HG02759 (cell line): ENCODE results near the gene TMEM154.

Experiments
- ATAC-seq: cut with Tn5 transposase; IDR thresholded peaks from one replicate; pipeline ENCODE4 v1.9.1; 2021; ENCODE audit warnings: mild to moderate bottlenecking, moderate library complexity; ENCODE audit not compliant: unreplicated experiment

Gene TMEM154, protein sequence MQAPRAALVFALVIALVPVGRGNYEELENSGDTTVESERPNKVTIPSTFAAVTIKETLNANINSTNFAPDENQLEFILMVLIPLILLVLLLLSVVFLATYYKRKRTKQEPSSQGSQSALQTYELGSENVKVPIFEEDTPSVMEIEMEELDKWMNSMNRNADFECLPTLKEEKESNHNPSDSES

DNA sequence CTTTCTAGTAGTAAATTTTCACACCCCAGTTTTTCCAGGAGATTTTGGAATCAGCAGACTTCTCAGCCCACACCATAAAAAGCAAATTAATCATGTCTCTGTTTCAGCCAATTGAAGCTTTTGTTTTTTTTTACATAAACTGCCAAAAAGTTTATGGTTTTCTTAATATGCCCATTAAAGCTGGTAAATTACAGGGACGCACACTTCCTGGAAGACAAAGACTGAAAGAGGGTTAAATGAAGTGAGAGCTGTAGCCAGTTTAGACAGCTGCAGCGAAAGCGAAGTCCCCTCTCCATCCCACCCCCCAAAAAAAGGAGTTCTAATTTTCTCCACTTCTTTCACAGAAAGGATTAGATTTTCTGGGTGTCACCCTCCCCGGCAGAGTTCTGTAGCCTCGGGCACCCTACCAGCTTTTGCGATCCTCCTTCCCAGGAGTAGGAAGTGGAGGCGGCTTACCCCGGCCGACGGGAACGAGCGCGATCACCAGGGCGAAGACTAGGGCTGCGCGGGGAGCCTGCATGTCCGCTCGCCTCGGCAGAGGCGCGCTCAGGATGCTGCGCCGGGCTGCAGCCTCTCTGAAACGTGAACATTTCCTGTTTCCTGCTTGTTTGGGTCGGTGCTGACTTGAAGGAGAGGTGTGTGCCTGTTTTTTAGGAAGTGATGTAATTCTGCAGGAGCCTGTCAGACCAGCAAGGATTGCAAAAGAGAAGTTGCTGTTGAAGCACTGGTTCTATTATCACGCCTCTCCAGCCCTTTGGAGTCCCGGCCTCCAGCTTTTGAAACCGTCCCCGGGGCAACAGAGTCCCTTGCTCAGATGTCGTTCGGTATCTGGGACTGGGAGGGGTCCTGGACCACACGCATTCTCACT lies at the start of gene TMEM154:
TSS of gene TMEM154 (minus strand) at position 584 of the 868 bp plus-strand sequence. CDS start at position 520, 64 bp downstream.
- ATAC-seq = peak; percentile 76

DNA sequence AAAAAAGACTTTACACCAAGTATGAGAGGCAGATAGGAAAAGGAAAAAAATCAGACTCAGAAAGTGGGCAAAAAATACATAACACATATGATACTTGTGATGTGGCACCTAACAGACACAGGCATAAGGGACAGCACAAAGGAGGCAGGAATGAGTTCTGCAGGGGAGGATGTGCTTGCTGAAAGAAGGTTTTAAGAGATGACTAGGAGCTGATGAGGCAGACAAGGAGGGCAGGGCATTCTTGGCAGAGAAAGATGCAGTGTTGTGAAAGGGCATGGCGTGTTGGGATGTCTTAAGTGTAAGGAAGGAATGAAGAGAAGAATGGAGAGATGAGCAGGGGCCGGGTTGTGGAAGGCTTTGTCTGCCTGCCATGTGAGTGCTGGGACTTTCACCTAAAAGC lies 49.7 kb upstream of the TMEM154 start:
- no peak for ATAC-seq

DNA sequence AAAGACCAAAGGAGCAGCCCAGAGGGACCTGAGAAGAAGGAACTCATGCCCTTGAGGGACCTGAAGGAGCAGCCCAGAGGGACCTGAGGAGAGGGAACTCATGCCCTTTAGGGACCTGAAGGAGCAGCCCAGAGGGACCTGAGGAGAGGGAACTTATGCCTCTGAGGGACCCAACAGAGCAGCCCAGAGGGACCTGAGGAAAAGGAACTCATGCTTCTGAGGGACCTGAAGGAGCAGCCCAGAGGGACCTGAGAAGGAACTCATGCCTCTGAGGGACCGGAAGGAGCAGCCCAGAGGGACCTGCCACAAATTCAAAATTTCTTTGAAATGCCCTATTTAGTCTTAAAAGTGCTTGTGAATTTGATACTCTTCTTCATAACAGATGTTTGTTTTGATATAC lies 48.5 kb upstream of the TMEM154 start:
- no peak for ATAC-seq

GRCh38 chr4:152727784-152728183 lies 48.0 kb upstream of the TMEM154 start:
- no peak for ATAC-seq

DNA sequence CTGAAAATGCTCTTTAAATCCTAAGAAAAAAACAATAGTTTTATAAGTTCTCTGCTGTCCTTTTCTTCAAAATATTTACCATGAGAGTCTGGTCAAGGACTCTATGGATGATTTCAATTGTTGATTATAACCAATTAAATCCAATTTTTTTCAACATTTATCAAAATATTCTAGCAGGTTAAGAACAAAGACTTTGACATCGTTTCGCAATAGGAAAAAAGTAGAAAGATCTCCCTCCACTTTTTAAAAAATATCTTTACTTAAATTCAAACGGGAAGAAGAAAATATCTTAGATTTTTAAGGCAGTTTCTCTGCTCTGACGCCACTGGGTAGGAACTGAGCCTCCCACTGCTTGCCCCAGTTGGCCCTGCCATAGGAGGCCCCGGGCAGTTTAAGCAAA lies 44.7 kb upstream of the TMEM154 start:
- ATAC-seq = no peak

GRCh38 chr4:152723236-152723635 lies 43.4 kb upstream of the TMEM154 start:
- ATAC-seq = no peak

- ATAC-seq = no peak
Measured at GRCh38 chr4:152719801-152720556, 40.2 kb upstream of the TMEM154 start.

GRCh38 chr4:152719291-152719690 lies 39.5 kb upstream of the TMEM154 start:
- ATAC-seq = no peak

DNA sequence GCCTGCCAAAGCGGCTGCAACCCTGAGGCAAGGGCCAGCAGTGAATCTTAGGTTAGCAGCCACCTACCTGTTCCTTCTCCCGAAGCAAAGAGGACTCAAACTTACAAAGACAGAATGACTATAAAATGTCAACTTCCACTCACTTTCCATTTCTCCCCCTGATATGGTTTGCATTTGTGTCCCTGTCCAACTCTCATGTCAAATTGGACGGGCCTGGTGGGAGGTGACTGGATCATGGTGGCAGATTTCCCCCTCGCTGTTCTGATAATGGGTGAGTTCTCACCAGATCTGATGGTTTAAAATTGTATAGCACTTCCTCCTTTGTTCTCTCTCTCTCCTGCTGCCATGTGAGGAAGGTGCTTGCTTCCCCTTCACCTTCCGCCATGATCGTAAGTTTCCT lies 35.3 kb upstream of the TMEM154 start:
- ATAC-seq = no peak

DNA sequence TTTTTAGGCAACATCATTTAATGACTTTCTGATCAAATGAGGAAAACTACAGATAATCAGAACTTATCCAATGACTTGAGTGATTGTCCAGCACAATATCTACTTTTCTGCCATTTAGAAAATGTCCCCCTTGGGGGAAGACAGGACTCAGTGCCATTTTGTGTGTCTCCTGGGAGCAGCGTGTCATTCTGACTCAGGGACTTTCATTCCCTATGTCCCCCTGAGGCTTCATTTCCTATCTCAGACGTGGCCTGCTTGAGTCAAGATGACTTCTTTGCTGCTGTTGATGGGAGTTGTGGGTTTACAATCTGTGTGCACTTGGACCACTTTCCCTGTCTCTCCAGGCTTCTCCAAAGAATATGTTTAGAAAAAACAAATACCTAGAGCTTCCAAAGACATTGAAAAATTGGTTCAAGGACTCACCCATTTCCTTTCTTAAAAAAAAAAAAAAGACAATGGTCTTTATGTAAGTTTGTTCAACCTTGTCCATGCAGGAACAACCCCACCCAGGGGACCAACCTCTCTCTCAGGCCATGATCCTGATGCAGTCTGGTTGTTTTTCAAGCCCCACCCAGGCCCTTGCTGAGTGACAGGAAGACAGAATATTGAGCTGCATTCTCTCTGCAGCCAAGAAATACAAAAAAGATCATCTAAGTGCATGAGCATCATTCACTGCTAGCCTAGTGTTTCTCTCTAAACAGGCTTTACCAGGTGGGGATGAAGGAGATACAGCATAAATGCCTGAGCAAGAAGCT lies 34.3 kb upstream of the TMEM154 start:
- ATAC-seq = no peak

GRCh38 chr4:152709675-152710438 lies 30.1 kb upstream of the TMEM154 start:
- no peak for ATAC-seq

DNA sequence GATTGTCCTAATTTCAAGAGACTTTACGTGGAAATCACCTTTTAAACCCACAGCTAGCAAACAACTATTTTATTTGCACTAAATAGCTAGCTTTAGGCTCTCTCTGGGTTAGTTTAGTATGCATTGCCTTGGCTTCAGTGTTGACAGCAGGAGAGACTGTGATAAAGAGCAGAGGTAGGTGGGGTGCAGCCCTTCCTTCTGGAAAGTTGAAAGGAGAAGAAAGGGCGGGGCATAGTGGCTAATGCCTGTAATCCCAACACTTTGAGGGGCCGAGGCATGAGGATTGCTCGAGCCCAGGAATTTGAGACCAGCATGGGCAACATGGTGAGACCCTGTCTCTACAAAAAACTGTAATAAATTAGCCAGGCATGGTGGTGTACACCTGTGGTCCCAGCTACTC lies 29.0 kb upstream of the TMEM154 start:
- ATAC-seq = no peak

- ATAC-seq = no peak
Measured at GRCh38 chr4:152708361-152708760, 28.6 kb upstream of the TMEM154 start.

DNA sequence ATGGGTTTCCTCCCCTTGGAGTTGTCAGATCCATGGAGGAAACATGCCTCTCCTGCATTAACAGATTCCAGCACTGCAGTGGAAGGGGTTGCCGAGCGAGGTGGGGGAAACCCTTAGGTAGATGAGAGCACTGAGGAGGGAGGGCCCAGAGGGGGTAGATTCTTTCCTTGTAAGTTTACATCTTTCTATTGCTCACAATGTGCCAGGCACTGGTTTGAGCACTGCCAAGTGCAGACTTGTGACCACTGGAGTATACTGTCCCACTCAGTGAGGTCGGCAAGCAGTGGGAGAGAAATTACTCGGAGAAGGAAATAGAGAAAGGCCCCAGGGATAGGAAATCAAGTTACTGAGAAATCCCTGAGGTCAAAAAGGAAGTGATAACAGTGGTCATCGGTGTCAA lies 27.8 kb upstream of the TMEM154 start:
- no peak for ATAC-seq

- no peak for ATAC-seq
Measured at GRCh38 chr4:152705903-152706302, 26.1 kb upstream of the TMEM154 start.

DNA sequence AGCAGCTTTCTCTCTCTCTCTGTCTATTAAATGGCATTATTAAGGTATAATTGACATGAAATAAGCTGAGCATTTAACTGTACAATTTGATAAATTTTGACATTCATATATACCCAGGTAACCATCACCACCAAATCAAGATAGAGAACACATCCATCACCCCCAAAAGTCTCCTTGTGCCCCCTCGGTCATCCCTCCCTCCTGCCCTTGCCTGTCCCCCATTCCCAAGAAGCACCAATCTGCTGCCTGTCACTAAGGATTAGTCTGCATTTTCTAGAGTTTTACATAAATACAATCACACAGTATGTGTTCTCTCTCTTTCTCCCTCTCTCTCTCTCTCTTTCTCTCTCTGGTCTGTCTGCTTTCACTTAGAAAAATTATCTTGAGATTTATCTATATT lies 25.0 kb upstream of the TMEM154 start:
- no peak for ATAC-seq

- no peak for ATAC-seq
Measured at GRCh38 chr4:152700151-152700550, 20.4 kb upstream of the TMEM154 start.

DNA sequence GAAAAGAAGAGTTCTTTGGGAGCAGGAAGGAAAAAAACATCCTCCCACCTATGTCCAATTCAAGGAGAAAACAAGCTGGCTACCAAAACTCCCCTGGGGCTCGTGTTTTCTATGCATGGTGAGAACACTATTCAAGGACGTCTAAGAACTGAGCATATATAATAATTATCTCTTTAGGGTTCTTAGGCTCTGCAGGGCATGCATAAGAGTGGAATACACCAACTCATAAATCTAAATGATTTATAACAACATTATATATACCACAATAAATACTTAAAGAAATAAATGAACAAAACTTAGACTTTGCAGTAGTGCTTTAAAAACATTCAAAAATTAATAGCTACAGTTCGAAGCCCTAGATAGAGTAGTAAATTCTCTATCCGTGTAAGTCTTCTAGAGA lies 19.5 kb upstream of the TMEM154 start:
- no peak for ATAC-seq

- ATAC-seq = no peak
Measured at GRCh38 chr4:152698089-152698499, 18.3 kb upstream of the TMEM154 start.
